Gastroesophageal sphincter (tissue), 3 donors: Measurements from ENCODE around the gene KLHDC2.
"Not testable (repeated sequence)": the region's sequence is repeated elsewhere in the genome, so short reads cannot be mapped to it uniquely, and the experiment has no call there.

Experiments
- CTCF ChIP-seq, 4 experiments: fragments of 200-600 bp in 2 of 4; fragments of 450-650 bp in 2 of 4; sonication (generic) in 1 of 4; IDR thresholded peaks; one replicate each; pipeline ENCODE4 v1.5.1; 2017 to 2019; ENCODE audit warnings: antibody characterized with exemption in 4 of 4, mild to moderate bottlenecking in 2 of 4, moderate library complexity in 2 of 4
- EP300 ChIP-seq: sonication (generic); formaldehyde crosslinking; IDR thresholded peaks from one replicate; pipeline ENCODE4 v1.6.1; 2017; ENCODE audit warnings: antibody characterized with exemption, mild to moderate bottlenecking
- POLR2AphosphoS5 ChIP-seq: sonication (generic); formaldehyde crosslinking; IDR thresholded peaks from one replicate; pipeline ENCODE4 v1.6.1; 2017; ENCODE audit warnings: antibody characterized with exemption

GRCh38 chr14:49781040-49781439 lies 13.1 kb downstream of the KLHDC2 start:
- not testable (repeated sequence) for TF ChIP-seq CTCF (IDR thresholded peaks at IDR 0.05); POLR2AphosphoS5; EP300
